Stomach (tissue), 9 donors: ENCODE measurements around the gene APEH. TPM values are rescaled to one million over a fixed set of nuclear protein-coding genes. Genes with fewer than 3 reads are reported as not detected.

Experiments used
- DNase-seq, 2 donors: peaks; one replicate each; pipeline versions ENCODE4 v3.0.0 to v3.0.0-alpha.2; 2013 to 2019
- H3K27ac ChIP-seq, 5 donors: fragments of 200-600 bp in 4 of 5; sonication (generic) in 4 of 5; one replicate each; pipeline ENCODE4 v1.5.1; 2013 to 2019; ENCODE audit warnings: mild to moderate bottlenecking in 1 of 5, moderate library complexity in 1 of 5
- H3K27me3 ChIP-seq, 3 donors: fragments of 200-600 bp; sonication (generic); one replicate each; pipeline ENCODE4 v1.5.1; 2017 to 2019; ENCODE audit warnings: mixed run types in 1 of 3
- H3K36me3 ChIP-seq, 4 donors: fragments of 200-600 bp; sonication (generic); 1 replicate in 3 of 4; 2 replicates in 1 of 4; pipeline ENCODE4 v1.5.1; 2016 to 2019
- H3K4me1 ChIP-seq, 4 donors: fragments of 200-600 bp; sonication (generic); one replicate each; pipeline ENCODE4 v1.5.1; 2016 to 2019
- H3K4me3 ChIP-seq, 4 donors: fragments of 200-600 bp; sonication (generic) in 3 of 4; one replicate each; pipeline ENCODE4 v1.5.1; 2016 to 2019; ENCODE audit warnings: mild to moderate bottlenecking in 1 of 4
- H3K9me3 ChIP-seq, 4 donors: fragments of 200-600 bp; sonication (generic); one replicate each; pipeline ENCODE4 v1.5.1; 2016 to 2019
- CTCF ChIP-seq, 7 experiments: fragments of 450-650 bp in 4 of 7; fragments of 200-600 bp in 3 of 7; sonication (generic) in 3 of 7; IDR thresholded peaks; one replicate each; pipeline ENCODE4 v1.5.1; 2016 to 2019; ENCODE audit warnings: antibody characterized with exemption in 7 of 7, control low read depth in 2 of 7, mild to moderate bottlenecking in 1 of 7
- EP300 ChIP-seq: sonication (generic); formaldehyde crosslinking; IDR thresholded peaks from one replicate; pipeline ENCODE4 v1.6.1; 2017; ENCODE audit warnings: antibody characterized with exemption
- POLR2A ChIP-seq, 4 donors: fragments of 450-650 bp; IDR thresholded peaks; one replicate each; pipeline ENCODE4 v1.6.1; 2016; ENCODE audit warnings: antibody characterized with exemption in 4 of 4, control low read depth in 2 of 4, mild to moderate bottlenecking in 1 of 4, moderate library complexity in 1 of 4
- POLR2AphosphoS5 ChIP-seq, 3 donors: sonication (generic); formaldehyde crosslinking; IDR thresholded peaks; one replicate each; pipeline ENCODE4 v1.6.1; 2016; ENCODE audit warnings: antibody characterized with exemption in 3 of 3
- WGBS, 5 donors: extraction: QIAGEN DNeasy Blood & Tissue Kit in 3 of 5; methylation state at CpG; one replicate each; pipeline versions ENCODE4 v1.1.5 to v1.1.7; 2013 to 2018; 5-methylcytosine and 5-hydroxymethylcytosine counted together
- intact Hi-C: fragments of 100-400 bp; cut with DNase I; formaldehyde crosslinking; loops from one replicate; pipeline ENCODE4 v1.15.1; 2023; ENCODE audit warnings: low total_unique reads
- polyA plus RNA-seq, 3 donors: library from polyadenylated mRNA; stranded (reverse); fragments of 200-250 nt; gene quantifications; one replicate each; pipeline ENCODE4 v1.2.3, GENCODE V29; 2013
- total RNA-seq, 5 donors: library from RNA; depleted of rRNA; stranded (reverse); fragments of >200 nt; gene quantifications; one replicate each; pipeline versions ENCODE4 v1.1.0 to v1.2.3, GENCODE V29; 2014 to 2016
- donor health status: healthy with polysubstance abuse.
- donor health status: Bipolar disorder and iron deficiency.
- donor health status: healthy.

The APEH gene
- total and polyA plus RNA-seq, 8 donors, result 23.9 to 104 (median 47.7) TPM

- no peaks in the 10 kb centered on the region for H3K9me3 ChIP-seq
- H3K4me1 ChIP-seq, result peaks cover 19 to 48% (median 39%) of the 10 kb centered on the region in 4 donors
- WGBS, 5 donors, result 89 to 99% (median 91%) methylated on average over 12 to 14 of the region's 14 CpGs
- intact Hi-C loops, result loop anchor here (10.0 kb wide), 1 partner anchor 117 kb away; no protein-coding TSS in a partner anchor
- DNase-seq, result no peak
- no peaks in the 10 kb centered on the region for H3K27me3 ChIP-seq
- no peak overlapping the region for H3K4me3 ChIP-seq
- peaks cover 9 to 66% (median 48%) of the 10 kb centered on the region in 4 donors for H3K36me3 ChIP-seq
- H3K27ac ChIP-seq, result no peak overlapping the region
- TF ChIP-seq POLR2AphosphoS5 (IDR thresholded peaks at IDR 0.05), result no peak
Observed at GRCh38 chr3:49717211-49717958, 43.2 kb downstream of the APEH start.

GRCh38 chr3:49717959-49718857 is 44.1 kb downstream of the APEH start:
- peak overlapping the region in 3 of 4 donors; percentile 55 to 60 (median 59) for H3K4me3 ChIP-seq
- H3K27ac ChIP-seq, result no peak overlapping the region
- no peak for TF ChIP-seq POLR2A (IDR thresholded peaks at IDR 0.05)
- no peak for TF ChIP-seq POLR2AphosphoS5 (IDR thresholded peaks at IDR 0.05)
- TF ChIP-seq CTCF (IDR thresholded peaks at IDR 0.05), result no peak
- no peak for TF ChIP-seq EP300
- peaks cover 9 to 62% (median 44%) of the 10 kb centered on the region in 4 donors for H3K36me3 ChIP-seq
- H3K27me3 ChIP-seq, result no peaks in the 10 kb centered on the region
- WGBS, 5 donors, result 48 to 69% (median 49%) methylated on average over 52 to 75 of the region's 75 CpGs
- no peaks in the 10 kb centered on the region for H3K9me3 ChIP-seq
- DNase-seq, result peak in 1 of 2 donors; percentile 60
- intact Hi-C loops, result loop anchor here (10.0 kb wide), 1 partner anchor 117 kb away; no protein-coding TSS in a partner anchor
- H3K4me1 ChIP-seq, result peaks cover 27 to 56% (median 47%) of the 10 kb centered on the region in 4 donors

GRCh38 chr3:49718858-49719213 is 44.7 kb downstream of the APEH start:
- Histone ChIP-seq H3K9me3 (no peaks in the 10 kb centered on the region), H3K4me1 (peaks cover 27 to 58% (median 50%) of the 10 kb centered on the region in 4 donors), H3K36me3 (peaks cover 9 to 58% (median 41%) of the 10 kb centered on the region in 4 donors), H3K27me3 (no peaks in the 10 kb centered on the region), H3K27ac (peak overlapping the region in 4 of 5 donors; percentile 69 to 79 (median 70)), H3K4me3 (peak overlapping the region; percentile 55 to 60 (median 58))
- TF ChIP-seq EP300 (no peak), CTCF (IDR thresholded peaks at IDR 0.05) (no peak), POLR2AphosphoS5 (IDR thresholded peaks at IDR 0.05) (no peak), POLR2A (IDR thresholded peaks at IDR 0.05) (no peak)
- intact Hi-C loops, result loop anchor here (10.0 kb wide), 1 partner anchor 116 kb away; no protein-coding TSS in a partner anchor
- peak in 1 of 2 donors; percentile 57 for DNase-seq
- WGBS, 5 donors, result 6 to 10% (median 7%) methylated on average over 33 of the region's 33 CpGs; no CpG with 5 or more reads in 1 of the 5 donors

GRCh38 chr3:49719214-49719884 is 45.2 kb downstream of the APEH start, which contains the start of gene AMIGO3:
Gene AMIGO3 (minus strand): TSS chr3:49719684. CDS start chr3:49719465, 219 bp downstream.
- H3K27me3 ChIP-seq, result no peaks in the 10 kb centered on the region
- H3K27ac ChIP-seq, result peak within 1 kb of the TSS; percentile 60 to 79 (median 70)
- DNase-seq, result peak; percentile 97
- no peak for TF ChIP-seq EP300
- peak in 5 of 7 experiments; percentile 24 to 57 (median 49) for TF ChIP-seq CTCF (IDR thresholded peaks at IDR 0.05)
- peak; percentile 22 to 91 (median 86) for TF ChIP-seq POLR2AphosphoS5 (IDR thresholded peaks at IDR 0.05)
- peak in 1 of 4 donors; percentile 51 for TF ChIP-seq POLR2A (IDR thresholded peaks at IDR 0.05)
- H3K4me1 ChIP-seq, result peaks cover 28 to 60% (median 51%) of the 10 kb centered on the region in 4 donors
- 0 to 2% (median 1%) methylated on average over 21 to 50 of the region's 50 CpGs for WGBS, 5 donors
- peak within 1 kb of the TSS; percentile 55 to 60 (median 58) for H3K4me3 ChIP-seq
- peaks cover 9 to 53% (median 41%) of the 10 kb centered on the region in 4 donors for H3K36me3 ChIP-seq
- H3K9me3 ChIP-seq, result no peaks in the 10 kb centered on the region
- intact Hi-C loops, result loop anchor here (10.0 kb wide), 1 partner anchor 115 kb away; no protein-coding TSS in a partner anchor
